ENCODE results near the gene OR10AG1. TPM values are rescaled to one million over a fixed set of nuclear protein-coding genes. Genes with fewer than 3 reads are reported as not detected.

OR10AG1 gene
- polyA plus RNA-seq, 1 donor from 2014 or later, result not detected

DNA sequence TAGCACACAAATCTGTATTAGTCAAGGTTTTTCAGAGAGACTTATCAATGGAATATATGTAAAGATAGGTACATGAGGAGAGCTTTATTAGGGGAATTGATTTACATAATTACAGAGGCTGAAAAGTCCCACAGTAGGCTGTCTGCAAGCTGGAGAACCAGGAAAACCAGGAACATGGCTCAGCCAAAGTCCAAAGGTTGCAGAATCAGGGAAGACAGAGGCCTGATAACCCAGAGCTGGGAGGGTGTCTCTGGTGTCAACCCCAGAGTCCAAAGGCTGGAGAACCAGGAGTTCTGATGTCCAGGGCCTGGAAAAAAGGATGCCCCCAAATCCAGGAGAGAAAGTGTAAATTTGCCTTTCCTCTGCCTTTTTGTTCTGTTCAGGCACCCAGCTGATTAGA is 41.0 kb upstream of the OR10AG1 start:
- Histone ChIP-seq H4K20me1 (ENCODE audit: insufficient read depth) (no peaks in the 10 kb centered on the region), H3K9me3 (ENCODE audit: low read length) (no peaks in the 10 kb centered on the region), H3K4me2 (ENCODE audit: low read length) (no peak overlapping the region), H2AFZ (ENCODE audit: low read depth, low read length) (no peak overlapping the region), H3K27ac (ENCODE audit: low read length) (no peak overlapping the region), H3K9ac (ENCODE audit: low read length) (no peak overlapping the region), H3K9me2 (ENCODE audit: insufficient read depth, low read length) (no peaks in the 10 kb centered on the region), H3K36me3 (ENCODE audit: insufficient read depth, low read length) (no peaks in the 10 kb centered on the region), H3K27me3 (ENCODE audit: insufficient read depth, low read depth, low read length) (no peaks in the 10 kb centered on the region), H3F3A (ENCODE audit: insufficient read depth, low read length, poor library complexity, severe bottlenecking) (no peaks in the 10 kb centered on the region), H3K4me3 (ENCODE audit: low read length) (no peak overlapping the region), H3K79me2 (replicated peaks; ENCODE audit: insufficient read depth, low read length) (no peaks in the 10 kb centered on the region)
- TF ChIP-seq TAF1 (IDR thresholded peaks at IDR 0.05; ENCODE audit: low read depth), result no peak
- no peak for TF ChIP-seq RAD21 (conservative IDR thresholded peaks at IDR 0.05)
- TF ChIP-seq, protein P1, sequence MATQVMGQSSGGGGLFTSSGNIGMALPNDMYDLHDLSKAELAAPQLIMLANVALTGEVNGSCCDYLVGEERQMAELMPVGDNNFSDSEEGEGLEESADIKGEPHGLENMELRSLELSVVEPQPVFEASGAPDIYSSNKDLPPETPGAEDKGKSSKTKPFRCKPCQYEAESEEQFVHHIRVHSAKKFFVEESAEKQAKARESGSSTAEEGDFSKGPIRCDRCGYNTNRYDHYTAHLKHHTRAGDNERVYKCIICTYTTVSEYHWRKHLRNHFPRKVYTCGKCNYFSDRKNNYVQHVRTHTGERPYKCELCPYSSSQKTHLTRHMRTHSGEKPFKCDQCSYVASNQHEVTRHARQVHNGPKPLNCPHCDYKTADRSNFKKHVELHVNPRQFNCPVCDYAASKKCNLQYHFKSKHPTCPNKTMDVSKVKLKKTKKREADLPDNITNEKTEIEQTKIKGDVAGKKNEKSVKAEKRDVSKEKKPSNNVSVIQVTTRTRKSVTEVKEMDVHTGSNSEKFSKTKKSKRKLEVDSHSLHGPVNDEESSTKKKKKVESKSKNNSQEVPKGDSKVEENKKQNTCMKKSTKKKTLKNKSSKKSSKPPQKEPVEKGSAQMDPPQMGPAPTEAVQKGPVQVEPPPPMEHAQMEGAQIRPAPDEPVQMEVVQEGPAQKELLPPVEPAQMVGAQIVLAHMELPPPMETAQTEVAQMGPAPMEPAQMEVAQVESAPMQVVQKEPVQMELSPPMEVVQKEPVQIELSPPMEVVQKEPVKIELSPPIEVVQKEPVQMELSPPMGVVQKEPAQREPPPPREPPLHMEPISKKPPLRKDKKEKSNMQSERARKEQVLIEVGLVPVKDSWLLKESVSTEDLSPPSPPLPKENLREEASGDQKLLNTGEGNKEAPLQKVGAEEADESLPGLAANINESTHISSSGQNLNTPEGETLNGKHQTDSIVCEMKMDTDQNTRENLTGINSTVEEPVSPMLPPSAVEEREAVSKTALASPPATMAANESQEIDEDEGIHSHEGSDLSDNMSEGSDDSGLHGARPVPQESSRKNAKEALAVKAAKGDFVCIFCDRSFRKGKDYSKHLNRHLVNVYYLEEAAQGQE (IDR thresholded peaks at IDR 0.05; ENCODE audit: borderline replicate concordance), result no peak
- no peak for TF ChIP-seq POLR2AphosphoS5 (IDR thresholded peaks at IDR 0.05)
- TF ChIP-seq, protein P2, sequence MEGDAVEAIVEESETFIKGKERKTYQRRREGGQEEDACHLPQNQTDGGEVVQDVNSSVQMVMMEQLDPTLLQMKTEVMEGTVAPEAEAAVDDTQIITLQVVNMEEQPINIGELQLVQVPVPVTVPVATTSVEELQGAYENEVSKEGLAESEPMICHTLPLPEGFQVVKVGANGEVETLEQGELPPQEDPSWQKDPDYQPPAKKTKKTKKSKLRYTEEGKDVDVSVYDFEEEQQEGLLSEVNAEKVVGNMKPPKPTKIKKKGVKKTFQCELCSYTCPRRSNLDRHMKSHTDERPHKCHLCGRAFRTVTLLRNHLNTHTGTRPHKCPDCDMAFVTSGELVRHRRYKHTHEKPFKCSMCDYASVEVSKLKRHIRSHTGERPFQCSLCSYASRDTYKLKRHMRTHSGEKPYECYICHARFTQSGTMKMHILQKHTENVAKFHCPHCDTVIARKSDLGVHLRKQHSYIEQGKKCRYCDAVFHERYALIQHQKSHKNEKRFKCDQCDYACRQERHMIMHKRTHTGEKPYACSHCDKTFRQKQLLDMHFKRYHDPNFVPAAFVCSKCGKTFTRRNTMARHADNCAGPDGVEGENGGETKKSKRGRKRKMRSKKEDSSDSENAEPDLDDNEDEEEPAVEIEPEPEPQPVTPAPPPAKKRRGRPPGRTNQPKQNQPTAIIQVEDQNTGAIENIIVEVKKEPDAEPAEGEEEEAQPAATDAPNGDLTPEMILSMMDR (IDR thresholded peaks at IDR 0.05; ENCODE audit: poor library complexity, severe bottlenecking), result no peak

DNA sequence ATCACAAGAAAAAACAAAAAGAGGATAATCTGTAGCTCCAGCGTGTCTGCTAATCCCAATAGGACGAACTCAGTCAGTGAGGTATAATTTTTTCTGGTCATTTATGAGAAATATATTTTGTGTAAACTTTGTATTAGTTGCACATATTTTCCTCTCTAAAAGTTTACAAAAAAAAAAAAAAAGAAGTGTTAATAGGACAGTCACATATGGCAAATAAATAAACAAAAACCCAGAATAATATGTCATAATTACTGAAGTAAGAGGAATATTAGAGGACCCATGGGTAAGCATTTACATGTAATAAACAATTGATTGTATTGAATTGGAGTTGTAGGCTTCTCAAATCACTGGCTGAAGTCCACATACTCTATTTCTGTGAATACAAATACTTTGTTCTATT is 24.8 kb upstream of the OR10AG1 start, which contains the start of gene OR5F1:
OR5F1 (minus strand) TSS at position 101 of the 400 bp plus-strand sequence; CDS start at position 101, 0 bp downstream.
- no peak within 1 kb of the TSS for H3K27ac ChIP-seq (ENCODE audit: low read length)
- H3K9me3 ChIP-seq (ENCODE audit: low read length), result no peaks in the 10 kb centered on the region
- peaks cover 3% of the 10 kb centered on the region for H3K9me2 ChIP-seq (ENCODE audit: insufficient read depth, low read length)
- no peaks in the 10 kb centered on the region for H3F3A ChIP-seq (ENCODE audit: insufficient read depth, low read length, poor library complexity, severe bottlenecking)
- H3K4me2 ChIP-seq (ENCODE audit: low read length), result no peak within 1 kb of the TSS
- H3K79me2 ChIP-seq (replicated peaks; ENCODE audit: insufficient read depth, low read length), result no peaks in the 10 kb centered on the region
- no peak for TF ChIP-seq RAD21 (conservative IDR thresholded peaks at IDR 0.05)
- TF ChIP-seq TAF1 (IDR thresholded peaks at IDR 0.05; ENCODE audit: low read depth), result no peak
- TF ChIP-seq, protein P2 (IDR thresholded peaks at IDR 0.05; ENCODE audit: poor library complexity, severe bottlenecking), result no peak
- TF ChIP-seq, protein P1 (IDR thresholded peaks at IDR 0.05; ENCODE audit: borderline replicate concordance), result no peak
- no peak for TF ChIP-seq EZH2 (IDR thresholded peaks at IDR 0.05; ENCODE audit: borderline replicate concordance, insufficient read depth, low read length, poor library complexity, severe bottlenecking)
- no peak for TF ChIP-seq SMC3 (conservative IDR thresholded peaks at IDR 0.05; ENCODE audit: poor library complexity)
- no peak for TF ChIP-seq POLR2AphosphoS5 (IDR thresholded peaks at IDR 0.05)
- no peak for TF ChIP-seq EP300 (conservative IDR thresholded peaks at IDR 0.05; ENCODE audit: poor library complexity, severe bottlenecking)
- no peak for TF ChIP-seq MXI1 (conservative IDR thresholded peaks at IDR 0.05; ENCODE audit: poor library complexity, severe bottlenecking)
- no peak within 1 kb of the TSS for H2AFZ ChIP-seq (ENCODE audit: low read depth, low read length)
- H3K9ac ChIP-seq (ENCODE audit: low read length), result no peak within 1 kb of the TSS
- H3K36me3 ChIP-seq (ENCODE audit: insufficient read depth, low read length), result no peaks in the 10 kb centered on the region
- no peaks in the 10 kb centered on the region for H3K27me3 ChIP-seq (ENCODE audit: insufficient read depth, low read depth, low read length)
- no peaks in the 10 kb centered on the region for H4K20me1 ChIP-seq (ENCODE audit: insufficient read depth)
- H3K4me3 ChIP-seq (ENCODE audit: low read length), result no peak within 1 kb of the TSS

Data from neural cell (in vitro differentiated cells).